ENCODE results near the gene PTPRM.

Gene PTPRM

GRCh38 chr18:8117006-8117371 lies 549.9 kb downstream of the PTPRM start:
- no peaks in the 10 kb centered on the region for H3K4me1 ChIP-seq (ENCODE audit: low read depth, poor library complexity, severe bottlenecking)

GRCh38 chr18:8121101-8121500 lies 554.0 kb downstream of the PTPRM start:
- H3K9ac ChIP-seq = no peak overlapping the region
- no peak for TF ChIP-seq CTCF (conservative IDR thresholded peaks at IDR 0.05; ENCODE audit: low read depth, low read length)
- no peaks in the 10 kb centered on the region for H4K20me1 ChIP-seq (ENCODE audit: insufficient read depth)
- no peaks in the 10 kb centered on the region for H3K4me1 ChIP-seq (ENCODE audit: low read depth, poor library complexity, severe bottlenecking)
- H3K36me3 ChIP-seq (ENCODE audit: insufficient read depth) = no peaks in the 10 kb centered on the region
- no peaks in the 10 kb centered on the region for H3K27me3 ChIP-seq (ENCODE audit: insufficient read depth, low read depth)
- no peaks in the 10 kb centered on the region for H3K79me2 ChIP-seq (ENCODE audit: insufficient read depth, low read depth)
- H2AFZ ChIP-seq (ENCODE audit: low read depth) = no peak overlapping the region
- H3K4me2 ChIP-seq = no peak overlapping the region
- H3K4me3 ChIP-seq (IDR thresholded peaks at IDR 0.05; ENCODE audit: insufficient read depth, low read depth, low read length) = no peak overlapping the region
- no peak overlapping the region for H3K27ac ChIP-seq

More at GRCh38 chr18:8117006-8117371, 549.9 kb downstream of the PTPRM start:
- Histone ChIP-seq H3K79me2 (ENCODE audit: insufficient read depth, low read depth) (no peaks in the 10 kb centered on the region), H3K27ac (no peak overlapping the region), H3K4me2 (no peak overlapping the region), H3K36me3 (ENCODE audit: insufficient read depth) (no peaks in the 10 kb centered on the region), H3K9ac (no peak overlapping the region), H2AFZ (ENCODE audit: low read depth) (no peak overlapping the region), H4K20me1 (ENCODE audit: insufficient read depth) (no peaks in the 10 kb centered on the region), H3K27me3 (ENCODE audit: insufficient read depth, low read depth) (no peaks in the 10 kb centered on the region), H3K4me3 (IDR thresholded peaks at IDR 0.05; ENCODE audit: insufficient read depth, low read depth, low read length) (no peak overlapping the region)
- no peak for TF ChIP-seq CTCF (conservative IDR thresholded peaks at IDR 0.05; ENCODE audit: low read depth, low read length)

DNA sequence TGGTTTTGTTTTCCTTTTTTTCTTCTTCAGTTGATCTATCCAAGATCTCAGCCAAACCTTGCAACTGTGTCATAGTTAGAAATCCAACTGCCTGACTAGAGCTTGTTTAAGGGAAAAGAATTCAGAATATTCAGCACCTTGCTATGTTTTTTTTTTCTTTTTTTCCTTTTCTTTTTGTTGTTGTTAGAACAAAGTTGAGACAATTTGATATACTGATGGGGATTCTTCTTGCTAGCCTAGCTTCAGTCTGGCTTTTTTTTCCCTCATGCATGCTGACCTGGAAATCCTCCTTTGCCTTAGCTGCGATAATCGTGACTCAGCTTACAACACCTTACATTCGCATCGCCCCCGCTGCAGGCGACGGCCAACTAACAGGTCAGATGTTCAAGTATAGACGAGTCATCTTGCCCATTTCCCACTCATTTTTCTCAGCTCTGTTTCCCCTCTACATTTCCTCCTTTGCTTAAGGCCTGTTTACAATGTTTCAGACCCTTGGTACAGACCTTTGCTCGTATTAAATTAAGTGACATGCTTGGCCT lies 554.9 kb downstream of the PTPRM start:
- Histone ChIP-seq H4K20me1 (ENCODE audit: insufficient read depth) (no peaks in the 10 kb centered on the region), H3K4me3 (IDR thresholded peaks at IDR 0.05; ENCODE audit: insufficient read depth, low read depth, low read length) (no peak overlapping the region), H3K9ac (no peak overlapping the region), H3K4me2 (no peak overlapping the region), H2AFZ (ENCODE audit: low read depth) (no peak overlapping the region), H3K4me1 (ENCODE audit: low read depth, poor library complexity, severe bottlenecking) (no peaks in the 10 kb centered on the region), H3K27ac (no peak overlapping the region), H3K27me3 (ENCODE audit: insufficient read depth, low read depth) (no peaks in the 10 kb centered on the region), H3K36me3 (ENCODE audit: insufficient read depth) (no peaks in the 10 kb centered on the region), H3K79me2 (ENCODE audit: insufficient read depth, low read depth) (no peaks in the 10 kb centered on the region)
- no peak for TF ChIP-seq CTCF (conservative IDR thresholded peaks at IDR 0.05; ENCODE audit: low read depth, low read length)

- TF ChIP-seq CTCF (conservative IDR thresholded peaks at IDR 0.05; ENCODE audit: low read depth, low read length) = no peak
- Histone ChIP-seq H3K4me2 (no peak overlapping the region), H3K4me1 (ENCODE audit: low read depth, poor library complexity, severe bottlenecking) (no peaks in the 10 kb centered on the region), H3K9ac (no peak overlapping the region), H2AFZ (ENCODE audit: low read depth) (no peak overlapping the region), H4K20me1 (ENCODE audit: insufficient read depth) (no peaks in the 10 kb centered on the region), H3K36me3 (ENCODE audit: insufficient read depth) (no peaks in the 10 kb centered on the region), H3K27ac (no peak overlapping the region), H3K27me3 (ENCODE audit: insufficient read depth, low read depth) (no peaks in the 10 kb centered on the region), H3K4me3 (IDR thresholded peaks at IDR 0.05; ENCODE audit: insufficient read depth, low read depth, low read length) (no peak overlapping the region), H3K79me2 (ENCODE audit: insufficient read depth, low read depth) (no peaks in the 10 kb centered on the region)
Observed at GRCh38 chr18:8124232-8125146, 557.4 kb downstream of the PTPRM start.

Data from KMS-11 (cell line).